ENCODE measurements around the gene GSTM4. TPM values are rescaled to one million over a fixed set of nuclear protein-coding genes. Genes with fewer than 3 reads are reported as not detected.

The GSTM4 gene
- total and polyA plus RNA-seq, 4 donors, result 12.2 to 42.8 (median 30.9) TPM

DNA sequence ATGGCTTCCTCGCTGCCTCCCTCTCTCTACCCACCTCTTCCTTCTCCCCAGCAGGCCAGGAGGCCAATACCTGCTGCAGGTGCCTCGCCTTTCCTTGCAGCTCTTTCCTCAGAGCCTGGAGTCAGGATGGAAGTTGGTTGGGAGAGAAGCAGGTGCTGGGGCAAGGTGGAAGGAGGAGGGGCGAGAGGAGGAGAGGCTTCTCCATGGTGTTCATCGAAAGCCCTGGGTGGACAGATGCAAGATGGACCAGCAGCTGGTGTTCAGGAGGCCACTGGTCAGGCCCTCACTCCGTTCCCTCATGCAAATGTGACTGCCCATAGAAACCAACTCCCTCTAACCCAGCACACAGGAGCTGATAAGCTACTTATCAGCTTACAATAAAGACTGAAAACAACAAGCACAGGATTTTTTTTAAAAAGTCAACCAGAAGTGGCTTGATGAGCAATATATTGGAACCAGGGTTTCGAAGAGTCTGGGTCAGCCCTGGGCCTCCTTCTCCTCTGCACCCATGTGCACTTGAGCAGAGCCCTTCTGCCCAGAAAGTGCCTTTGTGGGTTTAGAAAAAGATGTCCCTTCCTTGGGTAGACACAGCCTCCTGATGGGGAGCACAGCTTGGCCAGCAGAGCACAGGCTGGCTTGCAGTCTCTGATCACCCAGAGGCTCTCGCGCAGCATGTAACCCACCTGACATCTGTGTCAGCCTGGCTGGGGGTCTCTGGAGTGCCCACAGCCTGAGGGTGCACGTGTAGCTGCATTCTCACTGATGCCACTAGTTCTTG lies 16.6 kb upstream of the GSTM4 start:
- H3K4me1 ChIP-seq (ENCODE audit: control insufficient read depth in 4 of 4, insufficient read depth in 4 of 4, low read length in 3 of 4), result peaks cover 5 to 9% (median 6%) of the 10 kb centered on the region in 4 donors
- no peak for TF ChIP-seq JUND (IDR thresholded peaks at IDR 0.05)
- TF ChIP-seq YY1 (IDR thresholded peaks at IDR 0.05), result no peak
- no peak for TF ChIP-seq RAD21 (IDR thresholded peaks at IDR 0.05)
- TF ChIP-seq, protein P1, sequence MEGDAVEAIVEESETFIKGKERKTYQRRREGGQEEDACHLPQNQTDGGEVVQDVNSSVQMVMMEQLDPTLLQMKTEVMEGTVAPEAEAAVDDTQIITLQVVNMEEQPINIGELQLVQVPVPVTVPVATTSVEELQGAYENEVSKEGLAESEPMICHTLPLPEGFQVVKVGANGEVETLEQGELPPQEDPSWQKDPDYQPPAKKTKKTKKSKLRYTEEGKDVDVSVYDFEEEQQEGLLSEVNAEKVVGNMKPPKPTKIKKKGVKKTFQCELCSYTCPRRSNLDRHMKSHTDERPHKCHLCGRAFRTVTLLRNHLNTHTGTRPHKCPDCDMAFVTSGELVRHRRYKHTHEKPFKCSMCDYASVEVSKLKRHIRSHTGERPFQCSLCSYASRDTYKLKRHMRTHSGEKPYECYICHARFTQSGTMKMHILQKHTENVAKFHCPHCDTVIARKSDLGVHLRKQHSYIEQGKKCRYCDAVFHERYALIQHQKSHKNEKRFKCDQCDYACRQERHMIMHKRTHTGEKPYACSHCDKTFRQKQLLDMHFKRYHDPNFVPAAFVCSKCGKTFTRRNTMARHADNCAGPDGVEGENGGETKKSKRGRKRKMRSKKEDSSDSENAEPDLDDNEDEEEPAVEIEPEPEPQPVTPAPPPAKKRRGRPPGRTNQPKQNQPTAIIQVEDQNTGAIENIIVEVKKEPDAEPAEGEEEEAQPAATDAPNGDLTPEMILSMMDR (IDR thresholded peaks at IDR 0.05; ENCODE audit: low read depth, low read length, missing input control), result no peak
- no peak for TF ChIP-seq MAX (IDR thresholded peaks at IDR 0.05)
- TF ChIP-seq ZBTB33 (IDR thresholded peaks at IDR 0.05), result no peak
- no peak for TF ChIP-seq GABPA (IDR thresholded peaks at IDR 0.05 in 1 of 2, conservative IDR thresholded peaks at IDR 0.05 in 1 of 2)

DNA sequence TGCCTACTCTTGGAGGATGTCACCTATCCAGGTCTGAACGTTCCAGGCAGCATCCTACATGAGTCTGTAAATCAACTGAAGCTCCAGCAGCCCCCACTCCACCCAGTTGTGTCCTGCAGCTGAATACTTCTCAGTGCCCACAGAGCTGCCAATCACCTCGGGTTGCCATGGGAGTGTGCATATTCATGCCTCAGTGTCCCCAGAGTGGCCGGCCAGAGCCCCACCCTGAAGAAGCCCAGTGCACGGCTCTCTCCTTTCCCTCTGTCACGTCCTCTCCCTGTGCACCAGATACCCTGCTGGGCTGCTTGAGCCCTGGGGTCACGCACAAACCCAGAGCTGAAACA lies 16.1 kb upstream of the GSTM4 start:
- Histone ChIP-seq H3K9ac (ENCODE audit: low read depth in 1 of 2, low read length in 2 of 2) (no peak overlapping the region), H3K36me3 (ENCODE audit: control insufficient read depth in 4 of 4, insufficient read depth in 3 of 4, low read depth in 1 of 4, low read length in 3 of 4) (no peaks in the 10 kb centered on the region), H3K27ac (ENCODE audit: low read depth in 1 of 2, low read length in 2 of 2) (no peak overlapping the region), H3K27me3 (ENCODE audit: control insufficient read depth in 4 of 4, insufficient read depth in 4 of 4, low read length in 3 of 4) (no peaks in the 10 kb centered on the region), H3K9me3 (ENCODE audit: control insufficient read depth in 4 of 4, low read length in 3 of 4) (no peaks in the 10 kb centered on the region), H3K4me3 (ENCODE audit: low read depth in 1 of 3, low read length in 3 of 3) (no peak overlapping the region), H3K4me1 (ENCODE audit: control insufficient read depth in 4 of 4, insufficient read depth in 4 of 4, low read length in 3 of 4) (peaks cover 5 to 9% (median 6%) of the 10 kb centered on the region in 4 donors)
- 51% methylated on average over 6 of the region's 6 CpGs for WGBS
- no peak for DNase-seq (ENCODE audit: low spot score)
- TF ChIP-seq ZBTB33 (IDR thresholded peaks at IDR 0.05) (no peak), FOXA1 (IDR thresholded peaks at IDR 0.05) (no peak), RXRA (IDR thresholded peaks at IDR 0.05) (no peak)

More for the DNA sequence above, 16.6 kb upstream of the GSTM4 start:
- Histone ChIP-seq H3K4me3 (ENCODE audit: low read depth in 1 of 3, low read length in 3 of 3) (no peak overlapping the region), H3K36me3 (ENCODE audit: control insufficient read depth in 4 of 4, insufficient read depth in 3 of 4, low read depth in 1 of 4, low read length in 3 of 4) (no peaks in the 10 kb centered on the region), H3K27ac (ENCODE audit: low read depth in 1 of 2, low read length in 2 of 2) (no peak overlapping the region), H3K9me3 (ENCODE audit: control insufficient read depth in 4 of 4, low read length in 3 of 4) (no peaks in the 10 kb centered on the region), H3K9ac (ENCODE audit: low read depth in 1 of 2, low read length in 2 of 2) (no peak overlapping the region), H3K27me3 (ENCODE audit: control insufficient read depth in 4 of 4, insufficient read depth in 4 of 4, low read length in 3 of 4) (no peaks in the 10 kb centered on the region)
- no peak for DNase-seq (ENCODE audit: low spot score)
- 88% methylated on average over 9 of the region's 9 CpGs for WGBS

DNA sequence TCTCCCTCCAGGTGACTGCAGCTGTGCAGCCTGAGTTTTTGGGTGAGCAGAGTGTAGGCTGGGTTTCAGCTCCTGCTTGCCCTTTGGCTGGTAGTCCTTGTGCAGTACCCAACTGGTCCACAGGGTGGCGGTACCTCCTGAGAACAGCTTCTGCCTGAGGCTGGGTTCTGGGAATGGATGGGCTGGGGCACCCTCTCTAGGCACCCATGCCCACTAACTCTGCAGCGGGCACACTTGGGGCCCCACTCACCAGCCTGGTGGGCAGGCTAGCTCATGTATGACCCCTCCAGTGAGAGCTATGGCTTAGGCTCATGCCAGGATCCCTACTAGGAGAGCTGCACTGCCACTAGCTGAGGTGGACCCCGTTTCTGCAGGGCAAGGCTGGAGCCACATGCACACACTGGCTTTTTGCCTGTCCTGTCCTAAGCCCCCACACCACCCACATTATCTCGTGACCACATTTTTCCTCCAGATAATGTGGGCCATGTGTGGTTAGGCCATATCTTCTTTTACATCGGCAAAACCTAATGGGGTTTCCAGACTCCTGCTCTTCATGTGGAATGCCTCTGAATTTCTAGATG lies 15.5 kb upstream of the GSTM4 start:
- Histone ChIP-seq H3K4me3 (ENCODE audit: low read depth in 1 of 3, low read length in 3 of 3) (no peak overlapping the region), H3K9me3 (ENCODE audit: control insufficient read depth in 4 of 4, low read length in 3 of 4) (no peaks in the 10 kb centered on the region), H3K4me1 (ENCODE audit: control insufficient read depth in 4 of 4, insufficient read depth in 4 of 4, low read length in 3 of 4) (peaks cover 5 to 9% (median 6%) of the 10 kb centered on the region in 4 donors), H3K27me3 (ENCODE audit: control insufficient read depth in 4 of 4, insufficient read depth in 4 of 4, low read length in 3 of 4) (no peaks in the 10 kb centered on the region), H3K27ac (ENCODE audit: low read depth in 1 of 2, low read length in 2 of 2) (no peak overlapping the region), H3K9ac (ENCODE audit: low read depth in 1 of 2, low read length in 2 of 2) (no peak overlapping the region), H3K36me3 (ENCODE audit: control insufficient read depth in 4 of 4, insufficient read depth in 3 of 4, low read depth in 1 of 4, low read length in 3 of 4) (no peaks in the 10 kb centered on the region)
- TF ChIP-seq, protein P1 (IDR thresholded peaks at IDR 0.05; ENCODE audit: low read depth, low read length, missing input control), result peak; percentile 95
- TF ChIP-seq TAF1 (conservative IDR thresholded peaks at IDR 0.05) (no peak), RAD21 (IDR thresholded peaks at IDR 0.05) (peak; percentile 77 to 95)
- 46% methylated on average over 5 of the region's 5 CpGs for WGBS
- DNase-seq (ENCODE audit: low spot score), result peak; percentile 94
